Measurements from ENCODE around the gene SLC24A3.

The SLC24A3 gene

DNA sequence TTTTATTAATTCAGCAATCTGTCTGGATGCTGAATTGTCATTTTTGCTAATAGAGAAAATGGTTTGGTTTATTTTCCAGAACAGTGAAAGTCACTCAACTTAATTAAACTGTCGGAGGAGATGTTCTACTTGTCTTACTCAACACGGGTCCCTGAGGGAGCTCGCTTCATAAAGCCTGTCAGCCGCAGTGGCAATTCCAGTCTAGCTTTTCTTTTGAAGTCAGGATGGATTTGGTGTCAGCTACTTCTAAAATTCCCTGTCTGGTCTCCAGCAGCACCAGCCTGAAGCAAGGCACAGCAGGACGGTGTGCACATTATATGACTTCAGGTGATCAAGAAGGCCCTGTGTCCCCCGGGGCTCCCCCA, 261.5 kb downstream of the SLC24A3 start:
- no peak for DNase-seq

- no peak for DNase-seq
Observed at GRCh38 chr20:19478320-19478895, 266.0 kb downstream of the SLC24A3 start.

GRCh38 chr20:19482726-19483125, 270.3 kb downstream of the SLC24A3 start:
- DNase-seq = no peak

DNA sequence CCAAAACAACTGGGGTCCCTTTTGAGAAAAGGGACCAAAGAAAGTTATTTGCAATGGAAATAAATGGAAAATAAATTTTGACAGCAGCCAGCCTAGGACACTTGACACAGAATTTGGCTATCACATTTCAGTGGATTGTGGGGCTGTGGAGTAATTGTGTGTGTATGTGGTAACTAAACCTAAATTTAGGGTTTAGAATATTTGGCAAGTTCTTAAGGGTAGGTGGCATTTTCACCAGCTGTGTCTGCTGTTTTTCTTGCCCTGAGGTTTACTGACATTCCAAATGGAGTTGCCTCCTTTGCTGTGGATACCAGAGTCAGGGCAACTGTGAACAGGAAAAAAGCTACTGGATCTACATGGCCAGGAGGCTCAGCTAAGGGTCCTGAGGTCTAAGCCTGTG, 270.9 kb downstream of the SLC24A3 start:
- DNase-seq = no peak

DNA sequence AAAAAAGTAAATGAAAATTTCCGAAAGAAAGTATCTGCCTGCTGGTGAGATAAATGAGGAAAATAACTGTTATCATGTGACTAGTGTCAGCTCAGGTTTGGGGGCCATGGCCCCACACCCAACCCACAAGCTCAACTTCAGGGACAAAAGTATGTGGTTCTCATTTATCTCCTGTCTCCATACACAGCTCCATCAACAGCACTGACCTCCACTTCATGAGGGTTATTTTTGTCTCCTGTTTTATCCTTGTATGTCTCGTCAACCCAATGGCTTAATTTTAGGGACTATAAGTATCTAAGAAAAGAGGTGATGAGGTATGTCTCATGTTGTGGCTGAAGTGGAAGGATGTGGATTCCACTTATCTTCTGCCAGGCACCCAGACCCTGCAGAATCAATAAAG, 274.0 kb downstream of the SLC24A3 start:
- no peak for DNase-seq

GRCh38 chr20:19487420-19487819, 275.0 kb downstream of the SLC24A3 start:
- DNase-seq = no peak

GRCh38 chr20:19491241-19491640, 278.8 kb downstream of the SLC24A3 start:
- DNase-seq = no peak

GRCh38 chr20:19492116-19492515, 279.7 kb downstream of the SLC24A3 start:
- DNase-seq = no peak

DNA sequence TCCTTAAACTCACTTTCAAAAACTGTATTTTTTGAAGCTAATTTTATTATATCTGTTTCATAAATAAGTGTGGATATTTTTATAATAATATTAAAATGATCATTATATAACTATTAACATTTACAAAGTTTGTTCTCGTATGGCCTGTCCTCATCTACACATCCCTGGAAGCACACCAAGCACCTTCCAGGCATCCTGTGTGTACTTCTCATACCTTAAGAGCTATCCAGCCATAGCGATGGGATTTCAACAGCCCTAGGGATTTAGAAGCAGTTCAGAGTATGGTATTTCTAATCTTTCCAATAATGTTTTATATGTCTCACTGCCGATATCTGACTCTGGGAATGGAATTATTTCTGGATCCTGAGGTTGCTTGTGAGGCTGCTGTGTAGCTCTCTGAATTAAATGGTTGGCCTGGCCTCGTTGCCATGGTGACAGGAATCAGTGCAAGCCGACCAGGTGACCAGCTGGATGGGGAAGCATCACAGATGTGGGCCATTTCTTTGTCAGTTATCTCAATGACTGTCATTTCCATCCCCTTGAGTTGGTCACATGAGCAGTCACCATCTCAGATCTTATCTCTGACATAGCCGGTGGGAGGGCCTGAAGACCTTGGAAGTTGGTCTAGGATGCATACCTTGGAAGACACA, 280.4 kb downstream of the SLC24A3 start:
- DNase-seq = peak; percentile 42

GRCh38 chr20:19493794-19494495, 281.5 kb downstream of the SLC24A3 start:
- no peak for DNase-seq

GRCh38 chr20:19495905-19496703, 283.7 kb downstream of the SLC24A3 start:
- no peak for DNase-seq

GRCh38 chr20:19497064-19497463, 284.6 kb downstream of the SLC24A3 start:
- no peak for DNase-seq

DNA sequence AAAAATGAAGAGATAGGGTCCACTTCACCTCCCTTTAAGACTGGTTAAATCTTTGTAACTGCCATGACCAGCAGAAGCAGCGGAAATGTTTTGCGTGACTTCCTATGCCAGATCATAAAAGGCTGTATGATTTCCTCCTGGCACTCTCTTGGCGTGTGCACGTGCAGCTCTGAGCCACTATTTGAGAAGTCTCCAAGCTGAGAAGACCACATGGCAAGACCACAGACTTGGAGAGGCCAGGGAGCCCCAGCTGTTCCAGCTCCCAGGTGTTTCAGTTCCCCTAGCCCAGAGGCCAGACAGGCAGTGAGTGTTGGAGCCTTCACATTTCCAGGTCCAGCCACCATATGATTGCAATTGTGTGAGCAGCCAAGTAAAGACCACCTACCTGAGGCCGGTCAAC, 286.3 kb downstream of the SLC24A3 start:
- DNase-seq = no peak

DNA sequence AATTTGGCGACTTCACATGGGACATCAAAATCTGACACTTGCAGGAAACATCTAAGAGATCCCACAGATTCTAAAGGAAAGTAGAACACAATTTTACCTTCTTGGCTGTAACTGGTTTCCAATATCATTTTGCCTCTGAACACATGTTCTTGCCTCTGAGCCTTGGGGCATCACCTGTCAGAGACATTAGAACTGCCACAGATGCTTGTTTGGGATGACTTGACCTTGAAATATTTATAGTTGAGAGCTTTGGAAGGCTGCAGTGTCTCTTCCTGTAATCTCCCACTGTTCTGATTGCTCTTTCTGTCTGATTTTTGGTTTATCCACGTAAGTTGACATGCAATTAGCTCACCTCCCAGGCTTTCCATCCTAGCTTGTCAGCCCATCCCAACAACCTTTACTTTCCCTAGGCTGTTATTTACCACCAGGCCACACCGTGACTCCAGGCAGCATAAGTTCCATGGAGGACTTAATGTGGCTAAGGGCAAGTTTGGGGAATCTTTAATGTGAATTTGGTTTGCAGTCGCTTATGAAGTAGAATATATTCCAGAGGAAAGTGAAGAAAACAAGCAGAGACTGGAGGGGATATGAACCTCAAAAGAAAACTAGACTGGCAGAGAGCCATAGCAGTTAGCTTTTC, 289.2 kb downstream of the SLC24A3 start:
- no peak for DNase-seq

DNA sequence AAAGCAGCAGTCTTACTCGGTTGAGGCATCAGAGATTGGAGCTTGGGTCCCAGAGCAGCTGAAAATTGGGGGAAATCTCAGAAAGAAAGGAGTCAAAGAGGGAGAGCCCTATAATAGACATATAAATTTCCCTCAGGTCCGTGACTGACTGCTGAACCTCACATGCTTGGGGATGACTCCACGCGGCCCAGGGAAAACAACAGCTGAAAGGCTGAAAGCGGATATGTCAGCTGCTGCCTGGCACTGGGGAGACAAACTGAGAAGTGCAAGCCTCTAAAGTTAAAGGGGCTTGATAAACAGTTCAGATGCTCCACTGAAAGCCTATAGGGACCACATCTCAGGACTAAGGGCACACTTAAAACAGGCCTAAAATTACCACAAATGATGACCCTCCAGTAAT, 289.7 kb downstream of the SLC24A3 start:
- no peak for DNase-seq

- no peak for DNase-seq
Observed at GRCh38 chr20:19504251-19504650, 291.8 kb downstream of the SLC24A3 start.

DNA sequence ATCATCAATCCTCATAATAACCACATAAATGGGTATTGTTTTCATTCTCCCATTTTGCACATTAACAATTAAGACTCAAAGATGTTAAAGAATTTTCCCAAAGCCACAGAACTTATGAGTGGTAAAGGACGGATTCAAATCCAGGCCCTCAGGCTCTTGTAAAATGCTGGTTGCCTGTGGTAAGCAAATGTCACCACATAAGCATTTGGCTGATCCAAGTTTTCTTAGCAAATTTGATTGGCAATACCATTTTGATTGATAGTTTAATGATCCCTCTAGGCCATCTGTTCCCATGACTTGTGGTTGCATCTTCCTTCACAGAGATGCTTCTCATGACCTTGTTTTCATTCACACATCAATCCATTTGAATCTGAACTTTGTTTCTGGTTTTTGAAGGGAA, 293.6 kb downstream of the SLC24A3 start:
- no peak for DNase-seq

DNA sequence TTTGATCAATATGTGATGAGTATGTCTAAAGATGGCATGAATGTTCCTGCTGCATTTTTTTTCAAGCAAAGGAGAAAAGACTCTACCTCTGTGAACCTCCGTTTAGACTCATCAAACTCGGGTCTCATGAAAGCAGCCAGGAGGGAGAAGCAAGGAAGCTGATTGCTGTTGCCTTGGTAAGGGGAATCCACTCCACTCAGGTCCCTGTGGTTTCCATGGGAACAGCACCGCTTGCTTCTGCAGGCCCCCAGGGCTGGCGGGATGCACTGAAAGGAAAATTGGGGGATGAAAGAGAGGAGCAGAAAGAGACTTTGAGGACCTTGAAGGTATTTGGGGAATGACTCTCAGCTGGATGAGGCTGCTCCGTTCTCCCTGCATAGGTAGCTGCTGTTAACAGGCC, 296.0 kb downstream of the SLC24A3 start:
- no peak for DNase-seq

DNA sequence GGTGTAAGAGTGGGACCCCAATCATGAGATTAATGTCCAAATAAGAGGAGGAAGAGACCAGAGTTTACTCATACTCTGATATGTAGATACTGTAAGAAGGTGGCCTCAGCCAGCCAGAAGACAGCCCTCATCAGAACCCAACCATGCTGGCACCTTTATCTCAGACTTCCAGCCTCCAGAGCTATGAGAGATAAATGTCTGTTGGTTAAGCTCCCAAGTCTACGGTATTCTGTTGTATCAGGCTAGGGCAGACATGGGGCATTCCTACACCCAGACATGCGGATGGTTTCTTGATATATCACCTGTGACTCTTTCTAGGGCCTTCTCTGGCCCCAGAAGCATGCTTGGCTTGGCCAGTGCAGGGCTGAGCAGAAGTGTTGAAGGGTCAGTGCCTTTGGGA, 298.2 kb downstream of the SLC24A3 start:
- no peak for DNase-seq

DNA sequence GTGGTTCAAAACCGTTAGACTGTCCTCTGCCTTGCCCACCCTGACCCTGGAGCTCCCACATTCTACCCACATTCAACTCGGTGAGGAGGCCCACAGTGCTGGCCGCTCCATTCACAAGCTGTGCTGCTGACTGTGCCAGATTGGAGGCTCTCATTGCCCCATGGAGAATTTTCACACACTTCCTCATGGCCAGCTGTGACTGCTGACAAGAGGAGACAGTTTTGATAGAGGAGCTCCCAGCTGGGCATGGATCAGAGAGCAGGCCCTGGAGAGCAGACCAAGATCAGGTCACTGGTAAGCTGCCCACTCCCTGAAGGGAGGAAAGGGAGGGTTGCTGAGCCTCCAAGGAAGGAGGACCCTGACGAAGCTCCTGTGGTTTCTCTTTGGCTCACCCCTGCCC, 299.5 kb downstream of the SLC24A3 start:
- no peak for DNase-seq

- no peak for DNase-seq
Observed at GRCh38 chr20:19512886-19513677, 300.6 kb downstream of the SLC24A3 start.

DNA sequence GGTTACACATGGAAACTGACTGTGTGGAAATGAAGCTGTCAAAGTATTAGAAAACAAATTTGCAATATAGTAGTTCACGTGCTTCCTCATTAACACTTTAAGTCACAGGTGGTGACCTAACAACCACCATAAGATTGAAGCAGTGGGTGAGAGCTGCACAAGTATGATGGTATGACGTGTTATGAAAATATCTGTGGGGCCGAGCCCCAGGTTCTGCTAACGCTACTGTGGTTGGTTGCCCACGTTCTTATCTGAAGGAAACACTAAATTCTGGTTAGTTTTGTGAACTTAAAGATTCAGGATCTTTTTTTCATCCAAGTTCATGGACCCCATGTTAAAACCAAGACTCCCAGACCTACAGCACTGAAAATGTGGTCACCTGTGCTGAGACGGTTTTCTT, 302.6 kb downstream of the SLC24A3 start:
- no peak for DNase-seq

All from COR-L47 (cell line).